Measurements from ENCODE around the gene SLC35B2. TPM values are rescaled to one million over a fixed set of nuclear protein-coding genes. Genes with fewer than 3 reads are reported as not detected.

Gene SLC35B2
- total and polyA plus RNA-seq, 9 of the 15 experiments (the other 6 are each of a cell fraction or from before 2014, with no cell fraction given) = 14.5 to 59.1 (median 47.1) TPM

DNA sequence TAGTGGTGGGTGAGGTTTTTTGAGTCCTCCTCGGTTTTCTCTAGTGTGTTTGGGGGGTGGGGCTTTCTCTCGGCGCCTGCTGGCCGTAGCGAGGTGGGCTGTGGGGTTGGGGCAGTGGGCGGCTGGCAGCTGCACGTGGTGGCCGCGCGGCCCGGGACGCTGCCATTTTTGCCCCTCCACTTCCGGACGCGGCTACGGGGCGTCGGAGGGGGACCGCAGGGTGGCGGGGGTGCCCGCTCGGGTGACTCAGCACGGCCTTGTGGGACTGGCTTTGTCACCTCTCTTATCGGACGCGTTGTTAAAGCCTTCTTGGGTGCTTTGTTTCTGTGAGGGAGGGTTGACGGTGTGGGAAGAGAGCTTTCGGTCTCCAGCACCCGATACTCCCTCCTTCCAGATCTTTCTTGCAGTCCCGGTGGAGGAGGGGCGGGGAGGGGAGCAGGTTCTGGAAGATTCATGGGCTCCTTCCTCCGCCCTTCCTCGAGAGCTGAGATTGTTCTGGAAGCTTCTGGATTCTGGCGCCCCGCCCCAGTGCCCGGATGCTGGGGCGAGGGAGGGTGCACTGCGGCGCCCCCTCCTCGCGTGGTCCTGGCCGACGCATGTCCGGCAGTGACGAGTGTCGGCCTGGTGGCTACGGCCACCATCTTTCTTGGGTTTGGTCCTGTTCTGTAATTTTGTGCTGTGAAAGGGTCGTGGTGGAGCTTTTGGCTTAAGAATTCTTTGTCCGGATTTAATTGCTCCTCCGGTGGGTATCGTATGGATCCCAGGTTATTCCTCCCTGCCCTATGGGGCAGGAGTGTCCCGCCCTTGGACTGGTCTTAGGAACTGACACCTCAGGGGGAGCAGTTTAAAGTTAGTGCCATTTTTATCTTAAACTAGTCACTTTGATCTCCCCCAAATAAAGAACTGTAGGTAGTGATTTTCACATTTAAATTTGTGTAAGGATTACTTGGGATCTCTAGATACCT, 9.7 kb downstream of the SLC35B2 start (continued):
- TF ChIP-seq, protein P1, sequence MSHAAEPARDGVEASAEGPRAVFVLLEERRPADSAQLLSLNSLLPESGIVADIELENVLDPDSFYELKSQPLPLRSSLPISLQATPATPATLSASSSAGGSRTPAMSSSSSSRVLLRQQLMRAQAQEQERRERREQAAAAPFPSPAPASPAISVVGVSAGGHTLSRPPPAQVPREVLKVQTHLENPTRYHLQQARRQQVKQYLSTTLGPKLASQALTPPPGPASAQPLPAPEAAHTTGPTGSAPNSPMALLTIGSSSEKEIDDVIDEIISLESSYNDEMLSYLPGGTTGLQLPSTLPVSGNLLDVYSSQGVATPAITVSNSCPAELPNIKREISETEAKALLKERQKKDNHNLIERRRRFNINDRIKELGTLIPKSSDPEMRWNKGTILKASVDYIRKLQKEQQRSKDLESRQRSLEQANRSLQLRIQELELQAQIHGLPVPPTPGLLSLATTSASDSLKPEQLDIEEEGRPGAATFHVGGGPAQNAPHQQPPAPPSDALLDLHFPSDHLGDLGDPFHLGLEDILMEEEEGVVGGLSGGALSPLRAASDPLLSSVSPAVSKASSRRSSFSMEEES (CRISPR knock-in tag; IDR thresholded peaks at IDR 0.05) = no peak; the same call in 1 of the 2 replicates
- TF ChIP-seq C11orf30 (IDR thresholded peaks at IDR 0.05; ENCODE audit: low read depth) (peak; percentile 95), GTF2F1 (IDR thresholded peaks at IDR 0.05; ENCODE audit: low read depth, low read length) (no peak), USF2 (CRISPR knock-in tag; IDR thresholded peaks at IDR 0.05) (peak; percentile 40), ZNF280A (IDR thresholded peaks at IDR 0.05; ENCODE audit: low read depth, partially characterized antibody) (no peak), CREBBP (IDR thresholded peaks at IDR 0.05; ENCODE audit: low read depth, low read length) (no peak), ELF4 (CRISPR knock-in tag; IDR thresholded peaks at IDR 0.05) (peak; percentile 93; the same call in 1 of the 2 replicates), NCOA6 (IDR thresholded peaks at IDR 0.05) (no peak), ATF4 (CRISPR knock-in tag; IDR thresholded peaks at IDR 0.05) (peak; percentile 61; the same call in 1 of the 2 replicates), PTBP1 (IDR thresholded peaks at IDR 0.05; ENCODE audit: low read depth, low read length) (peak; percentile 85; the same call in 1 of the 2 replicates), KLF13 (tag; IDR thresholded peaks at IDR 0.05; ENCODE audit: borderline replicate concordance, low read depth) (0 out of 2 replicates have a peak, but pooled peaks have one; percentile 9)
- TF ChIP-seq, protein P2, sequence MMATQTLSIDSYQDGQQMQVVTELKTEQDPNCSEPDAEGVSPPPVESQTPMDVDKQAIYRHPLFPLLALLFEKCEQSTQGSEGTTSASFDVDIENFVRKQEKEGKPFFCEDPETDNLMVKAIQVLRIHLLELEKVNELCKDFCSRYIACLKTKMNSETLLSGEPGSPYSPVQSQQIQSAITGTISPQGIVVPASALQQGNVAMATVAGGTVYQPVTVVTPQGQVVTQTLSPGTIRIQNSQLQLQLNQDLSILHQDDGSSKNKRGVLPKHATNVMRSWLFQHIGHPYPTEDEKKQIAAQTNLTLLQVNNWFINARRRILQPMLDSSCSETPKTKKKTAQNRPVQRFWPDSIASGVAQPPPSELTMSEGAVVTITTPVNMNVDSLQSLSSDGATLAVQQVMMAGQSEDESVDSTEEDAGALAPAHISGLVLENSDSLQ (IDR thresholded peaks at IDR 0.05) = no peak; the same call in 1 of the 2 replicates
- TF ChIP-seq, protein P3, sequence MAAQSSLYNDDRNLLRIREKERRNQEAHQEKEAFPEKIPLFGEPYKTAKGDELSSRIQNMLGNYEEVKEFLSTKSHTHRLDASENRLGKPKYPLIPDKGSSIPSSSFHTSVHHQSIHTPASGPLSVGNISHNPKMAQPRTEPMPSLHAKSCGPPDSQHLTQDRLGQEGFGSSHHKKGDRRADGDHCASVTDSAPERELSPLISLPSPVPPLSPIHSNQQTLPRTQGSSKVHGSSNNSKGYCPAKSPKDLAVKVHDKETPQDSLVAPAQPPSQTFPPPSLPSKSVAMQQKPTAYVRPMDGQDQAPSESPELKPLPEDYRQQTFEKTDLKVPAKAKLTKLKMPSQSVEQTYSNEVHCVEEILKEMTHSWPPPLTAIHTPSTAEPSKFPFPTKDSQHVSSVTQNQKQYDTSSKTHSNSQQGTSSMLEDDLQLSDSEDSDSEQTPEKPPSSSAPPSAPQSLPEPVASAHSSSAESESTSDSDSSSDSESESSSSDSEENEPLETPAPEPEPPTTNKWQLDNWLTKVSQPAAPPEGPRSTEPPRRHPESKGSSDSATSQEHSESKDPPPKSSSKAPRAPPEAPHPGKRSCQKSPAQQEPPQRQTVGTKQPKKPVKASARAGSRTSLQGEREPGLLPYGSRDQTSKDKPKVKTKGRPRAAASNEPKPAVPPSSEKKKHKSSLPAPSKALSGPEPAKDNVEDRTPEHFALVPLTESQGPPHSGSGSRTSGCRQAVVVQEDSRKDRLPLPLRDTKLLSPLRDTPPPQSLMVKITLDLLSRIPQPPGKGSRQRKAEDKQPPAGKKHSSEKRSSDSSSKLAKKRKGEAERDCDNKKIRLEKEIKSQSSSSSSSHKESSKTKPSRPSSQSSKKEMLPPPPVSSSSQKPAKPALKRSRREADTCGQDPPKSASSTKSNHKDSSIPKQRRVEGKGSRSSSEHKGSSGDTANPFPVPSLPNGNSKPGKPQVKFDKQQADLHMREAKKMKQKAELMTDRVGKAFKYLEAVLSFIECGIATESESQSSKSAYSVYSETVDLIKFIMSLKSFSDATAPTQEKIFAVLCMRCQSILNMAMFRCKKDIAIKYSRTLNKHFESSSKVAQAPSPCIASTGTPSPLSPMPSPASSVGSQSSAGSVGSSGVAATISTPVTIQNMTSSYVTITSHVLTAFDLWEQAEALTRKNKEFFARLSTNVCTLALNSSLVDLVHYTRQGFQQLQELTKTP (IDR thresholded peaks at IDR 0.05; ENCODE audit: low read depth in 1 of 2, partially characterized antibody in 2 of 2) = peak in 1 of 2 experiments; percentile 9

Data from K562 (cell line).